ELF-1 (cell line): ENCODE data around the gene C2.
"Not testable (repeated sequence)": the region's sequence is repeated elsewhere in the genome, so short reads cannot be mapped to it uniquely, and the experiment has no call there.

Experiments used
- DNase-seq: peaks from one replicate; pipeline ENCODE4 v3.0.0-alpha.2; 2016; ENCODE audit warnings: low read depth, low spot score

C2 gene

GRCh38 chr6:31977816-31978431, 50.4 kb downstream of the C2 start:
- DNase-seq: no peak

DNA sequence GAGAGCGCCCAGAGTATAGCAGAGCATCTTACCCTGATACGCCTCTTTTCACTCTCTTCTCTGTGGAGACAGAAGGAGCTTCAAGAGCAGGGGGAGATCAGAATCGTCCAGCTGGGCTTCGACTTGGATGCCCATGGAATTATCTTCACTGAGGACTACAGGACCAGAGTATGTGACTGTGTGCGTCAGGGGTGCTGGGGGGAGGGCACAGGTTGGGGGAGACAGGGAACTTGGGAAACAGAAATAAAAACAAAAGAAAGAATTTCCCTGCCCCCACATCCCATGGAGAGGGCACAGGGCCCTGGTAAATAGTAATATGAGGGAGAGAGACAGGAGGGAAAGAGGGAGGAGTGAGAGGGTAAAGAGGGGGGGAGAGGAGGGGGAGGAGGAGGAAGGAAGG, 51.3 kb downstream of the C2 start:
- no peak for DNase-seq

DNA sequence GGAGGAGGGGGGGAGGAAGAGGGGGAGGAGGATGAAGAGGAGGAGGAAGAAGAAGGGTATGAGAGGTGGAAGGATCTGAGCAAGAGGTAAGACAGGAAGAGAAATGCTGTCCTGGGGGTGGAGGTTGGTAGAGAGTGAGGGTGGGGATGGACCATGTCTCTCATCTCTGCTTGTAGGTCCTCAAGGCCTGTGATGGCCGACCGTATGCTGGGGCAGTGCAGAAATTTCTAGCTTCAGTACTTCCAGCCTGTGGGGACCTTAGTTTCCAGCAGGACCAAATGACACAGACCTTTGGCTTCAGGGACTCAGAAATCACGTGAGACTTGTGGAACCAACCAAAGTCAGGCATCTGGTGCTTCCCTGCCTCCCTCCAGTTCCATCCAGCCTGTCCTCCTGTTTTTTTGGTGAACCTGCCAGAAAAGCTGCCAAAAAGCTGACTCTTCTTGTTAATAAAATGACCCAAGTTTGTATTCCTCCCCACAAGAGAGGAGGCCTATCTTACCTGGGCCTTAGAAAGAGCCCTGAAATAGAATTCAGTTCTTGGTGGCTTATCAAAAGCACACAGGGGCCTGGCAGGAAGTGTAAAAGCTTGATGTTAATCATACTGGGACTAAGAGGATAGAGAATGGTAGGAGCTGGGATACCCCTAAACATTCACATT, 51.9 kb downstream of the C2 start:
- no peak for DNase-seq

DNA sequence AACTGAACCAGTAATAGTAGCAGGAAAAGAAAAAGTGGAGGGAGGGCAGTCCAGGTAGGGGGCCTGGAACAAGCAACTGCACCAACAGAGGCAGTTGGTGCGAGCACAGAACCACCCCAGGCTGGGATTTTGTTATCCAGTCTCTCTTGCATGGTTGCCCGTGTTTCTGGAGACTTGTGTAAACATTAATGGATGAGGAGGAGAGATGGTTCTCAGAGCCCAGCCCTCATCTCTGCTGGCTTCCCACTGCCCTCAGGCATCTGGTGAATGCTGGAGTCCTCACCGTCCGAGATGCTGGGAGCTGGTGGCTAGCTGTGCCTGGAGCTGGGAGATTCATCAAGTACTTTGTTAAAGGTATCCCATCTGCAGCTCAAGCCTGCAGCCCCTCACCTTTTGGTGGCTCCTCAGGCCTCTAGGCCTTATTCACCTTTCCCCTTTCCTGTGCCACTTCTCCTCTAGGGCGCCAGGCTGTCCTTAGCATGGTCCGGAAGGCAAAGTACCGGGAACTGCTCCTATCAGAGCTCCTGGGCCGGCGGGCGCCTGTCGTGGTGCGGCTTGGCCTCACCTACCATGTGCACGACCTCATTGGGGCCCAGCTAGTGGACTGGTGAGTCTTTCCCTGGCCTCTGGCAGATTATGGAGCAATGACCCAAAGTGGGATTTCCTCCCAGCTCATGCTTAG, 52.8 kb downstream of the C2 start:
- DNase-seq: not testable (repeated sequence)

DNA sequence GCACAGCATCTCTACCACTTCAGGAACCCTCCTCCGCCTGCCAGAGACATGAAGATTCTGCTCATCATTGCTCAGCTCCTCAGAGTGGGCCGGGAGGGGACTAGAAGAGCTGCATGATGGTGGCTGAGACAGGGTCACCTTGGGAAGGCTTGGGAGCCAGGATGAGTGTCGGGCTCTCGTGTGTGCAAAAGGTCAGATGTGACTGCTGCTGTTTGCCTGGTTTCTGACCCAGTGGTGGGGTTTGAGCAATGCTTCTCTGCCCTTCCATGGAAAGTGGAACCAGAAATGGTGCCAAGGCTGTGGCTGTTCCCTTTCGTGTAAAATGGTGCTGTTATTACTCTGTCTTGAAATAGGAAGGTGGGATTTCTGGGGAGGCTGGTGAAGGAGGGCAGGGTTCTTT, 53.5 kb downstream of the C2 start:
- not testable (repeated sequence) for DNase-seq

GRCh38 chr6:31981744-31982143, 54.2 kb downstream of the C2 start, which contains the start of gene C4A:
Gene C4A (plus strand): TSS chr6:31982057. CDS start chr6:31982108, 51 bp downstream.
- not testable (repeated sequence) for DNase-seq

GRCh38 chr6:31989363-31989762, 61.8 kb downstream of the C2 start:
- DNase-seq: not testable (repeated sequence)

- DNase-seq: not testable (repeated sequence)
Measured at GRCh38 chr6:31994421-31994820, 66.9 kb downstream of the C2 start.
